MM.1S (cell line): ENCODE results near the gene TMEM204.

ENCODE experiments used
- DNase-seq: peaks from one replicate; pipeline ENCODE4 v3.0.0-alpha.2; 2015
- H2AFZ ChIP-seq: fragments of 300-600 bp; sonication (generic); 2 replicates; pipeline ENCODE4 v1.6.0; 2016; ENCODE audit warnings: antibody characterized with exemption, low read length
- H3F3A ChIP-seq: fragments of 300-600 bp; sonication (generic); 2 replicates; pipeline ENCODE4 v1.6.1; 2016; ENCODE audit warnings: mild to moderate bottlenecking, antibody characterized with exemption, low read length, moderate library complexity, mixed read lengths; ENCODE audit not compliant: insufficient read depth
- H3K27ac ChIP-seq: fragments of 300-600 bp; sonication (generic); 2 replicates; pipeline ENCODE4 v1.5.1; 2016; ENCODE audit warnings: mild to moderate bottlenecking, low read length
- H3K27me3 ChIP-seq: fragments of 300-600 bp; sonication (generic); replicated peaks from 2 replicates; pipeline ENCODE4 v1.6.0; 2016; ENCODE audit warnings: low read length; ENCODE audit not compliant: insufficient read depth
- H3K36me3 ChIP-seq: fragments of 300-600 bp; sonication (generic); replicated peaks from 2 replicates; pipeline ENCODE4 v1.6.1; 2016; ENCODE audit warnings: mild to moderate bottlenecking, low read length, mixed read lengths; ENCODE audit not compliant: insufficient read depth
- H3K4me1 ChIP-seq: fragments of 300-600 bp; sonication (generic); 2 replicates; pipeline ENCODE4 v1.6.1; 2016; ENCODE audit warnings: low read length, mixed read lengths
- H3K4me2 ChIP-seq: fragments of 300-600 bp; sonication (generic); 2 replicates; pipeline ENCODE4 v1.6.0; 2016; ENCODE audit warnings: low read depth, low read length
- H3K4me3 ChIP-seq: fragments of 300-600 bp; sonication (generic); 2 replicates; pipeline ENCODE4 v1.5.1; 2016; ENCODE audit warnings: low read length, mixed read lengths
- H3K79me2 ChIP-seq: fragments of 300-600 bp; sonication (generic); 2 replicates; pipeline ENCODE4 v1.6.1; 2016; ENCODE audit warnings: mixed run types, low read length, mixed read lengths
- H3K9ac ChIP-seq: fragments of 300-600 bp; sonication (generic); 2 replicates; pipeline ENCODE4 v1.6.1; 2016; ENCODE audit warnings: low read length, mixed read lengths
- H3K9me2 ChIP-seq: fragments of 300-600 bp; sonication (generic); replicated peaks from 2 replicates; pipeline ENCODE4 v1.6.1; 2016; ENCODE audit warnings: mild to moderate bottlenecking, low read length, mixed read lengths; ENCODE audit not compliant: insufficient read depth
- H3K9me3 ChIP-seq: fragments of 300-600 bp; sonication (generic); replicated peaks from 2 replicates; pipeline ENCODE4 v1.6.1; 2016; ENCODE audit warnings: mild to moderate bottlenecking, low read length, mixed read lengths; ENCODE audit not compliant: insufficient read depth
- H4K20me1 ChIP-seq: fragments of 300-600 bp; sonication (generic); 2 replicates; pipeline ENCODE4 v1.6.1; 2016; ENCODE audit warnings: mild to moderate bottlenecking, low read length, moderate library complexity, mixed read lengths; ENCODE audit not compliant: insufficient read depth
- EZH2 ChIP-seq: fragments of 300-600 bp; sonication (generic); optimal IDR thresholded peaks from 2 replicates; pipeline ENCODE3; 2017; ENCODE audit warnings: low read depth, mild to moderate bottlenecking, antibody characterized with exemption, low read length, mixed read lengths
- EZH2phosphoT487 ChIP-seq: fragments of 300-600 bp; sonication (generic); IDR thresholded peaks from 2 replicates; pipeline ENCODE4 v1.6.1; 2018; ENCODE audit warnings: antibody characterized with exemption, low read length
- TF ChIP-seq, protein P1 (sequence below): fragments of 300-600 bp; sonication (generic); IDR thresholded peaks from 2 replicates; pipeline ENCODE4 v1.5.1; 2016; ENCODE audit warnings: antibody characterized with exemption, low read length, mixed read lengths

TMEM204 gene

GRCh38 chr16:1580256-1580655 is 46.8 kb downstream of the TMEM204 start:
- H3K27ac ChIP-seq = no peak overlapping the region
- DNase-seq = no peak
- H3K36me3 ChIP-seq = no peaks in the 10 kb centered on the region

GRCh38 chr16:1580956-1581355 is 47.5 kb downstream of the TMEM204 start:
- no peak overlapping the region for H3K4me3 ChIP-seq
- no peak for DNase-seq
- H3K4me1 ChIP-seq = no peaks in the 10 kb centered on the region
- H3K9me3 ChIP-seq = no peaks in the 10 kb centered on the region
- H3K27ac ChIP-seq = no peak overlapping the region
- no peak overlapping the region for H3K4me2 ChIP-seq
- no peak overlapping the region for H3K9ac ChIP-seq
- no peaks in the 10 kb centered on the region for H3K9me2 ChIP-seq
- no peaks in the 10 kb centered on the region for H3F3A ChIP-seq
- H4K20me1 ChIP-seq = no peaks in the 10 kb centered on the region
- TF ChIP-seq EZH2phosphoT487 = no peak
- TF ChIP-seq EZH2 = no peak
- TF ChIP-seq, protein P1, sequence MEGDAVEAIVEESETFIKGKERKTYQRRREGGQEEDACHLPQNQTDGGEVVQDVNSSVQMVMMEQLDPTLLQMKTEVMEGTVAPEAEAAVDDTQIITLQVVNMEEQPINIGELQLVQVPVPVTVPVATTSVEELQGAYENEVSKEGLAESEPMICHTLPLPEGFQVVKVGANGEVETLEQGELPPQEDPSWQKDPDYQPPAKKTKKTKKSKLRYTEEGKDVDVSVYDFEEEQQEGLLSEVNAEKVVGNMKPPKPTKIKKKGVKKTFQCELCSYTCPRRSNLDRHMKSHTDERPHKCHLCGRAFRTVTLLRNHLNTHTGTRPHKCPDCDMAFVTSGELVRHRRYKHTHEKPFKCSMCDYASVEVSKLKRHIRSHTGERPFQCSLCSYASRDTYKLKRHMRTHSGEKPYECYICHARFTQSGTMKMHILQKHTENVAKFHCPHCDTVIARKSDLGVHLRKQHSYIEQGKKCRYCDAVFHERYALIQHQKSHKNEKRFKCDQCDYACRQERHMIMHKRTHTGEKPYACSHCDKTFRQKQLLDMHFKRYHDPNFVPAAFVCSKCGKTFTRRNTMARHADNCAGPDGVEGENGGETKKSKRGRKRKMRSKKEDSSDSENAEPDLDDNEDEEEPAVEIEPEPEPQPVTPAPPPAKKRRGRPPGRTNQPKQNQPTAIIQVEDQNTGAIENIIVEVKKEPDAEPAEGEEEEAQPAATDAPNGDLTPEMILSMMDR = no peak
- H2AFZ ChIP-seq = no peak overlapping the region
- no peaks in the 10 kb centered on the region for H3K36me3 ChIP-seq
- no peaks in the 10 kb centered on the region for H3K79me2 ChIP-seq
- no peaks in the 10 kb centered on the region for H3K27me3 ChIP-seq

More at GRCh38 chr16:1580256-1580655, 46.8 kb downstream of the TMEM204 start:
- Histone ChIP-seq H3K4me1 (no peaks in the 10 kb centered on the region), H4K20me1 (no peaks in the 10 kb centered on the region), H3K9me3 (no peaks in the 10 kb centered on the region), H3K9ac (no peak overlapping the region), H3K9me2 (no peaks in the 10 kb centered on the region), H3K79me2 (no peaks in the 10 kb centered on the region), H2AFZ (no peak overlapping the region), H3K4me3 (no peak overlapping the region), H3K4me2 (no peak overlapping the region), H3F3A (no peaks in the 10 kb centered on the region), H3K27me3 (no peaks in the 10 kb centered on the region)
- TF ChIP-seq EZH2 (no peak), EZH2phosphoT487 (no peak)
- TF ChIP-seq, protein P1 = no peak

DNA sequence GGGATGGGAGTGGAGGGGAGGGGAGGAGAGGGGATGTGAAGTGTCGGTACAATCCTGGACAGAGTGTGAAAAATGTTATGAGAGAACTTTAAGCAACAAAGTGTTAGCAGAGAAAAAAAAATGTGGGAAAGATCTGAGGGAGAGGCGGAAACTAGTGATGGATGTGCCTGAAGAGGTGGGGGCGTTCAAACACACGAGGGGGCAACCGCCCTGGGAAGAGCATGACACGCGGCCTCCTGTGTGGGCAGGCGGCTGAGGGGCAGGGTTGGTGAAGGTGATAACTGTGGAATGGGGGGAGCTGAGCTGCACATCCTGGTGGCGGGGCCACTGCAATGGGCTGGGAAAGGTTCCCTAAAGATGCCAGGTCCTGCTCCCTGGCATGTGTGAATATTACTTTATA is 48.3 kb downstream of the TMEM204 start:
- H3K4me1 ChIP-seq = no peaks in the 10 kb centered on the region
- no peak overlapping the region for H2AFZ ChIP-seq
- no peak overlapping the region for H3K4me3 ChIP-seq
- no peaks in the 10 kb centered on the region for H3K27me3 ChIP-seq
- H3K4me2 ChIP-seq = no peak overlapping the region
- no peak overlapping the region for H3K27ac ChIP-seq
- no peaks in the 10 kb centered on the region for H3K9me2 ChIP-seq
- no peaks in the 10 kb centered on the region for H3K9me3 ChIP-seq
- no peaks in the 10 kb centered on the region for H3K36me3 ChIP-seq
- TF ChIP-seq, protein P1 = no peak
- no peak for TF ChIP-seq EZH2phosphoT487
- TF ChIP-seq EZH2 = no peak
- DNase-seq = no peak
- H3K9ac ChIP-seq = no peak overlapping the region
- no peaks in the 10 kb centered on the region for H3F3A ChIP-seq
- no peaks in the 10 kb centered on the region for H3K79me2 ChIP-seq
- no peaks in the 10 kb centered on the region for H4K20me1 ChIP-seq
